GM21737 (cell line): ENCODE results near the gene TRA2A.
A peak's percentile ranks its signal among the peaks of the same experiment; 100 is the strongest.
"Not testable (repeated sequence)": the region's sequence is repeated elsewhere in the genome, so short reads cannot be mapped to it uniquely, and the experiment has no call there.

Experiments used
- ATAC-seq: cut with Tn5 transposase; IDR thresholded peaks from one replicate; pipeline ENCODE4 v1.9.1; 2021; ENCODE audit warnings: mild to moderate bottlenecking, moderate library complexity; ENCODE audit not compliant: unreplicated experiment

TRA2A gene

DNA sequence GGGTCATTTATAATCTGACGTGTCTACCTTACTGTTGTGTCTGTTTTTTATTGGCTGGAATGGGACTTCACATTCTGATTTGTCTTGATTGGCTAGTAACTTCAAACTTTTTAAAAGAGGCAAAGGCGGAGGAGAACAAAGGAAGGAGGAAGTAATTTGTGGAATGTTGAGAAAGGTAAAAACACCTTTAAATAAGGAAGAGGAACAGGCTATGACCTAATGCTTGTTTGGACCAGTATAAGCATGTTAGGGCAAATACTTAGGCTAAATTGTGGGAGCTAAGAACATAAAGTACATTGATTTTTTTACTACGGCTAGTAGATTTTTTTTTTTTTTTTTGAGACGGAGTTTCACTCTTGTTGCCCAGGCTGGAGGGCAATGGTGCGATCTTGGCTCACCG lies 18.0 kb downstream of the TRA2A start:
- not testable (repeated sequence) for ATAC-seq

DNA sequence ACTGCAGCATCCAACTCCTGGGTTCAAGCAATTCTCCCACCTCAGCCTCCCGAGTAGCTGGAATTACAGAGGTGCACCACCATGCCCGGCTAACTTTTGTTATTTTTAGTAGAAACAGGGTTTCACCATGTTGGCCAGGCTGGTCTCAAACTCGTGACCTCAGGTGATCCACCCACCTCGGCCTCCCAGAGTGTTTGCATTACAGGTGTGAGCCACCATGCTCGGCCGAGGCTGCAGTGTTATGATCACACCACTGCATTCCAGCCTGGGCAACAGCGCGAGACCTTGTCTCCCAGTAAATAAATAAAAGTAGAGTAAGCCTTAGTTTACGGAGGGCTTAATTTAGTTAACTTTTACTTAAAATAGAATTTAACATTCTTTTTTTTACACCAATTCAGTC lies 37.8 kb downstream of the TRA2A start:
- no peak for ATAC-seq

DNA sequence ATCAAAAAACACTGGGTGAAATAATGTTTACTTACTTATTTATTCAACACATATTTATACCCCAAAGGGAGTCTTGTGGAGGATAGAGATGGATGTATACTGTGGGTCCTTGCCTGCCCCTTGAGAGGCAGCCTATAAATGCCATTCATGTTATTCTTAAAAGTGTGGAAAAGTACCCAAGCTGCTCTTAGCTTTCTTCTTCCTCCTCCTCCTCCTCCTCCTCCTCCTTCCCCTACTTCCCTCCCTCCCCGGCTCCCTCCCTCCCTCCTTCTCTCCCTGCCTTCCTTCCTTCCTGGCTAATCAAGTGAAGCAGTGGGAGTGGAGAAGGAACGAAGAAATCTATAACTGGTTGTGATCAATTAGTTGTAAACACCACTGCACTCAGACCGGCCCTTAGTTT lies 40.3 kb downstream of the TRA2A start:
- ATAC-seq = no peak

DNA sequence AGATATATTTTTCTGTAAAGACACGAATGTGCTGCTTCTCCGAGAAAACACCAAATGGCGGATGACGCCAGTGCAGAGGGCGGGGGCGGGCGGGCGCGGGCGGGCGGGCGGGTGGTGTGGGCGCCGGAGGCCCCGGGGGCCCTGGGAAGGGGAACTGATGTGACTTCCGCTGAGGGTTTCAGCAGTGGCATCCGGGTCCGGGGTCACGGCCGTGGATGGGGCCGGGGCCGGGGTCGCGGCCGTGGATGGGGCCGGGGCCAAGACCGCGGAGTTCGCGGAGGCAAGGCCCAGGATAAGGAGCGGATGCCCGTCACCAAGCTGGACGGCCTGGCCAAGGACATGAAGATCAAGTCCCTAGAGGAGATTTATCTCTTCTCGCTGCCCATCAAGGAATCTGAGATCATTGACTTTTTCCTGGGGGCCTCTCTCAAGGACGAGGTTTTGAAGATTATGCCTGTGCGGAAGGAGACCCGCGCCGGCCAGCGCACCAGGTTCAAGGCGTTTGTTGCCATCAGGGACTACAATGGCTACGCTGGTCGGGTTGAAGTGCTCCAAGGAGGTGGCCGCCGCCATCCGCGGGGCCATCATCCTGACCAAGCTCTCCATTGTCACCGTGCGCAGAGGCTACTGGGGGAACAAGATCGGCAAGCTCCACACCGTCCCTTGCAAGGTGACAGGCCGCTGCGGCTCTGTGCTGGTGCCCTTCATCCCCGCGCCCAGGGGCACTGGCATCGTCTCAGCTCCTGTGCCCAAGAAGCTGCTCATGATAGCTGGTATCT lies 41.2 kb downstream of the TRA2A start:
- peak; percentile 86 for ATAC-seq

DNA sequence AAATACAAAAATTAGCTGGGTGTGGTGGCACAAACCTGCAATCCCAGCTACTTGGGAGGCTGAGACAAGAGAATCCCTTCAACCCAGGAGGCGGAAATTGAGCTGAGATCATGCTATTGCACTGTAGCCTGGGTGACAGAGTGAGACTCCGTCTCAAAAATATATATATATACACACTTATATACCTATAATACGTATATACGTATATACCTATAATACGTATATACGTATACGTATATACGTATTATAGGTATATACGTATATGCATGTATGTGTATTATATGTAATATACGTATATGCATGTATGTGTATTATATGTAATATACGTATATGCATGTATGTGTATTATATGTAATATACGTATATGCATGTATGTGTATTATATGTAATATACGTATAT lies 43.1 kb downstream of the TRA2A start:
- not testable (repeated sequence) for ATAC-seq

- ATAC-seq = no peak
These were observed 44.1 kb downstream of the TRA2A start for GRCh38 chr7:23487670-23488069.

GRCh38 chr7:23486002-23486773 lies 45.6 kb downstream of the TRA2A start:
- ATAC-seq = no peak

DNA sequence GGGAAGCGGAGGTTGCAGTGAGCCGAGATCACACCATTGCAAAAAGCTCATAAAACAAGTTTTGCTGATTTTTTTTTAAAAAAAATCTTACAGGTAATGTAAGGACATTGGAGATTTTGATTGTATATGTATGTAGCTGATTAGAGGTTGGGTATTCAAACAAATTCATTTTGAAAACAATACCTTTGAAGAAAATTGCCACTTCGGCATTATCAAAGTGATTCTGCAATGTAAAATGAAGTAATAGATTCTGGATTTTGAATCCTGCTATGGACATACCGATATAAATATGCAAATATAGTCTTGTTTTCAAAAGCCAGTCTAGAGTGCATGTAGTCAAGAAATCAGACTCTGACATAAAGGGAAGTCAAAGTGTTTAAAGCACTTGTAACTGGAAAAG lies 49.1 kb downstream of the TRA2A start:
- no peak for ATAC-seq

GRCh38 chr7:23477962-23478866 lies 53.6 kb downstream of the TRA2A start:
- ATAC-seq = no peak

DNA sequence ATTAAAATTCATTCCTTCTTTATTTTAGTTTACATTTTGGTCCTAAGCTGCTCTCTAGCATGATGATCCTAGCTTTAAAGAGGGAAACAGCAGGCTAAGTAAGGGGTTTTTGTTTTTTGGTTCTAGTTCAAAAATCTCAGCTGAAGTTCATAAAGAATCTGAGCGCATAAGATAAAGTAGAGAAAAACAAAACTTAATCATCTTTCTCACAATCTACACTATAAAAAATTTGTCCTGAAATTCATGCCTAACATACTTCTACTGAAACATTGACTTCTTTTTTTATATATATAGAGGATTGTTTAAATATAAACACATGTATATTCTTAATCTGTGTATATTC lies 54.7 kb downstream of the TRA2A start:
- ATAC-seq = no peak

DNA sequence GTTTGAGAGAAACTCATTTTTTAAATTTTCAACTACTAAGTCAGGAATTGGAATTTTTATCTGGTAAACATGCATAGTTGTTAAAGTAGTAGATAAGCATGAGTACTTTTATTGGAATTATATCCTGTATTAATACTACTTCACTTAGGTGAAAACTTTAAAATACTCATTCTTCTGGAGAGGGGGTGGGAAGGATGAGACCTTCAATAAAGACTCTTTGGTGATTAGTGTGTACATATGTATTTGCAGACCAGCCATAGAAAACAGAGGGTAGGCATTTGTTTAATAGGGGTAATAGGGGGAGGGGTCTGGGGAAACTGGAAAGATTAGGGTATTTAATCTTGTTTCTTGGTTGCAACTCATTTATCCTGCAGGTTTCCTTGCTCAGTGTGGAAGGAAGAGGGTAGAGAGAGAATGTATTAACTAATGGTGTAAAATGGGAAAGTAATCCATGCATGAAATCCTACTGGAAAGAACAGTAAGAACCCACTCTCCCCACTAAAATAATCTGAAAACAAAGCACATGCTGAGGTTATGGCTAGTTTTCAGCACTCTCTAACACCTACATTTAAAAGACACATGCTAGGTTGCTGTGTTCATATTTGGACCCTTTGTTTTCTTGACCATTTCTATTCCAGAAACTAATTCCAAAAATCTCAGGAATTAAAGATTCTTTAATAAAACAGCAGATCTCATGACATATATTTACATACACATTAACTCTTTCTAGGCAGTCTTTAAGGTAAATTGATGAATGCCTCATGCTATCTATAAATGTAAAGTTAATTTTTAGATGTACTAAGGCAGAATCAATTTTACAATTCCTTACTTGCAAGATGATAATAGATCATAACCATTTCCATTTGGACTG lies 55.3 kb downstream of the TRA2A start:
- ATAC-seq = no peak

- ATAC-seq = no peak
These were observed 56.3 kb downstream of the TRA2A start for GRCh38 chr7:23475576-23475839.

GRCh38 chr7:23474829-23475575 lies 56.8 kb downstream of the TRA2A start:
- no peak for ATAC-seq

DNA sequence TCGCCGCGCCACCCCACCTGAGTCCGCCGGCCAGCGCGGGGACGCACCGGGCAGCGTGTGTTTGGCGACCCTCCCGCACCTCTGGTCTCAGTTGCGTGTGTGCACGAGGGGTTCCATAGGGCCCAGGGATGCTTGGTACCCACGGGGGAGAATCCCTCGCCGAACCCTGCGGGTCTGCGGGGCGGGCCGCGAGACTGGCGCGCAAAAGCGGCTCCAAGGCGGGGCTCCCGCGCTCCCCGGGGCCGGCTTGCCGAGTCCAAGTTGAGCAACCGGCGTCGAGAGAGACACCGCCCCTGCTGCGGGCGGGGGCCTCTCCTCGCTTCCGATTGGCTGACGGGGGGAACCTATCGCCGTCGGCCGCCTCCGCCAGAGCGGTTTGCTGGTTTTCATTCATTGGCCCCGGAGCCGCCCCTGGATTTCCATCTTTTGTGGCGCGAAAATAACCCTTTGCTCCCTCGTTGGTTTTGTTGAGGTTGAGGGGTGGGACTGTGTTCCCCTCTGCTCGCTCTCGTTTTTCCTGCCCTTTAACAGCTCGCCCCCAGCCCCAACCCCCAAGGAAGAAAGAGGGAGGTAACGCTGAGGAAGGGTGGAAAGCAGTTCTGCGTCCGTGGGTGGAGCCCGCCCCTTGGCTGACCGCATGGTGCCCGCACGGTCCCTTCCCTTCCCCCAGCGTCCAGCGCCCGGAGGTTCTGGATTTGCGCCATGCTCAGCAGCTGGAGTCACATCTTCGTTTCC lies 57.5 kb downstream of the TRA2A start:
- ATAC-seq = peak; percentile 67

DNA sequence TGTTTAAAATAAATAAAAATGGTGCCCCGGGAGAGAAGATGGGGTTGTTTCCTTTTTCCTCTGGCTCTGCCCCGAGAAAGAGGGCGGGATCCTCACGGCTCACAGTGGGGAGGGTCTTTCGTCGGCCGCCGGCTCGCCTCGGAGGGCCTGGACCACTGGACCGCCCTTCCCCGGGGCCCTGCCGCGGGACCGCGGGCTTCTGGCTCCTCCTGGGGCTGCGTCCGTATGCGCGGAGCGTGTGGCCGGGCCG lies 58.0 kb downstream of the TRA2A start:
- ATAC-seq = no peak

- ATAC-seq = no peak
These were observed 58.6 kb downstream of the TRA2A start for GRCh38 chr7:23472956-23473843.

DNA sequence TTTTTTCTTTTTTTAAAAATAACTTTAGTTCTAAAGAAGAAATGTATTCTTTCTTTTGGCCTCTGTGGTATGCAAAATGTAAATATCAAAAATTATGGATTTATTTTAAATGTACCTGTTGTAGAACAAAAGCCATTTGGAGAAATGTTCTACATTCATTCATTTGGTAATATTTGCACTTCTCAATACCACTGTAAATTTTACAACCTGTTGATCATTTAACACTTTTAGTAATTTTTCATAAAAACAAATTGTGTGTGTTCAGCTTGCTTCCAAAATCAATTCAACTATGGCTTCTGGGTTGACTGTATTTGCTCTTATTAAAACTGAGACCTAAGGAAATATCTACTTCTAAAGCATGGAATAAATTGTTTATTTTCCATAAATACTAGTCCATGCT lies 59.2 kb downstream of the TRA2A start:
- ATAC-seq = no peak

DNA sequence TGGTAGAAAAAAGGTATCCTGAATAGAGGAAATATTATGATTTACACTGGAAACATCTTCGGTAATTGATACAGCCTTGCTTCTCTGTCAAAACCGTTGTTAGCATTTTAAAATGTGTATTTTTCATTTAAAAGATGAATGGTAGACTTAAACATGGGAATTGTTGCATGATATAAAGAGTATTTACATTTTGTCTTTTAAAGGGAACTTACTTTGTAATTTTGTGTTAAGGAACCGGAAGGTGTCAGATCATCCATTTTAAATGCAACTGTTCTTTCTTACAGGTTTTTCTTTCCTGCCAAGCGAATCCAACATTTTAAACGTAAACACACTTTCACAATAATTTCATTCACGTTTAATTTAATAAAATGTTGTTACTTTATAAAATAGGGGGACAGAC lies 59.7 kb downstream of the TRA2A start:
- ATAC-seq = no peak
